Measurements from ENCODE around the gene IRF2BP1.
"Not testable (repeated sequence)": the region's sequence is repeated elsewhere in the genome, so short reads cannot be mapped to it uniquely, and the experiment has no call there.

IRF2BP1 gene

DNA sequence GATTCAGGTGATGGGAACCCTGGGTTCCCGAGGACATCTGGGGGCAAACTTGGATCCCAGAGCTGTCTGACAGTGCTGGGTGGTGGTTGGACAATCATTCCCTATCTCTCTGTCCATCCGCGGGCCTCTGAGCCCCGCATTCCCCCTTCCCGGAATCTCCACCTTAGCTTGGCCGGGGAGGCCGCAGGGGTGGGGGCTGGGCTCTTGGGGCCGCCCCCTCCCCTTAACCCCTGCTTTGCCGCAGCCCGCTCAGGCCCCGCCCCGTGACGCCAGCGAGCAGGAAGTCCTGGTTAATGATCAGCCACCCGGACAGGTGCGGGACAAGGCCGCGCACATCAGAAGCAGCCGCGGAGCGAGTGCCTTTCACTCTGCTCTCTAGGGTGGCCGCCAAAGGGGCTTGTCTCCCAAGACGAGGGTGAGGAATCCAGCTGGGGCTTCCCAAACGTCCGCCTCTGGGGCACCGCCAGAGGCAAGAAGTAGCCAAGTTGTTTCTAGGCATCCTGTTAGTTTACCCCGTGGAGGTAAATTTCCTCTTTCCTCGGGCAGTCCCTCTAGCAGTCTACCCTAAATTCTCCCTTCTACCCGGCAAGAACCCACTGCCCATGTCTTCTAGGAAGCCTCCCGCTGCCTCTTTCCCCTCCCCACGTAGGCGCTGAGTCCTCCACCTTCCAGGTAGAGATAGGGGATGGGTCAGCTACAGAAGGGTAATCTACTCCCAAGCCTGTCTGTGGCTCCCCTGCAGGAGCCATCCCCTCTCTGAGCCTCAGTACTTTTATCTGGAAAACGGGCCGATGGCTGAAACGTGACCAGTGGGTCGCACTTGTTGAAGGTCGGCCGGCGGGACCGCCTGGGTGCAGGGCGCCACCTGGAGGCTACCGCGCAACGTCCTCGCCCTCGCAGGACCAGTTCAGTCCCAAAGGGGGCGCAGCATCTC lies 3.0 kb downstream of the IRF2BP1 start:
- DNase-seq (ENCODE audit: low spot score) = peak; percentile 63

DNA sequence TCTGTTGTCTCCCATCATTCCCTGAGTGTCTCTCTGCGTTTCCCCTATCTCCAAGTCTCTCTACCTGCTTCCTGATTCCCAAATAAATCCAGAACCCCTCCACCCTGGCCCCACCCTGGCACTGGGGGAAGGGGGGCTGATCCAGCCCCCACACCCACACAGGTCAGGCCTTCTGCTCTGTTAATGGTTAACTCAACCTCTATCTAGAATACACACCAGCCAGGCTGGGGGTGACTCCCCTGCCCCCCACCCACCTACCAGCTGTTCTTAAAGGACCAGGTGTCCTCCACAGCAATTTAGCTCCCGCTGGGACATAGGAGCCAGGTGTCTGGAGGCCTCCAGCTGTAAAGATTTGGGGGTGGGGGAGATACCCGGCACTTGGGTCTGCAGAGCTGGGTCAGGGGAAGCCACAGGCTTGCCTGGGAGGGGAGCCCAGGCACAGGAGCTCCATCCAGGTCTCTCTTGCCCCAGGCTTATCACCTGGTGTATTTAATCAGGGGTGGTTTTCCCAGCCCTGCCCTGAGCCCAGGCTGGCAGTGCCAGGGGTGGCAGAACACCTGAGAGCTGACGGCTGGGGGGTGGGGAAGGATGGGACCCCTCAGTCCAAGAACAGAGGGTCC lies 3.9 kb downstream of the IRF2BP1 start:
- DNase-seq (ENCODE audit: low spot score) = no peak

DNA sequence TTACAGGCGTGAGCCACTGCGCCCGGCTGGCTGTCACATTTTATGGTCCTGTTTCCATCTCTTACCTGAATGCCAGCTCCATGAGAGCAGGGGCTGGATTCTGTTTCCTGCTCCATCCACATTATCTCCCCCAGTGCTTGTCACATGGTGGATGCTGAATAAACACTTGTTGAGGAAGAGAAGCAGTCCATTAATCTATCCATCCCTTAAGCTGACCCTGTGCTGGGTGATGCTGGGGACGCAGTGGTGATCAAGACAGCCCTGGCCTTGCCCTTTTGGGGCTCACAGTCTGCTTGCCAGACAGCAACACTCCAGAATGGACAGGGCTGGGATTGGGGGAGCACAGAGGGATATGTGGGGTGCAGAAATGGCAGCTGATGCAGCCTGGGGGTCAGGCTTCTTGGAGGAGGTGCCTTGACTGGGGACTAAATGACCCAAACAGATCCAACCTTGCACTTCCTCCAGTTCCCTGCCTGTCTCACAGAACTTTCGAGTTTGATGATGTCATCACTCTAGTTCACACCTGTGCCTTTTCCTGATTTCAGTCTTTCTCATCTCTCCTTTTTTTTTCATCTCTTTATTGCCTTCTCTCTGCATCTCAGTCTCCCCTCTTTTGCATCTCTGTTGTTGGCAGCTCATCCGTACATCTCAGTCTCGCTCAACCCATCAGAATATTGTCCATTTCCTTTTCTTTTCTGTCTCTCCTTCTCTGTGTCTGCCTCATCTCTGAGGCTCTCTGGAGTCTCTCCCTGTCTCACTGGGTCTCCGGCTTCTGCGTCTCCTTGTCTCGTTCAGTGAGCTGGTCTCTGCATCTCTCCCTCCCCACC lies 4.6 kb downstream of the IRF2BP1 start:
- DNase-seq (ENCODE audit: low spot score) = no peak

DNA sequence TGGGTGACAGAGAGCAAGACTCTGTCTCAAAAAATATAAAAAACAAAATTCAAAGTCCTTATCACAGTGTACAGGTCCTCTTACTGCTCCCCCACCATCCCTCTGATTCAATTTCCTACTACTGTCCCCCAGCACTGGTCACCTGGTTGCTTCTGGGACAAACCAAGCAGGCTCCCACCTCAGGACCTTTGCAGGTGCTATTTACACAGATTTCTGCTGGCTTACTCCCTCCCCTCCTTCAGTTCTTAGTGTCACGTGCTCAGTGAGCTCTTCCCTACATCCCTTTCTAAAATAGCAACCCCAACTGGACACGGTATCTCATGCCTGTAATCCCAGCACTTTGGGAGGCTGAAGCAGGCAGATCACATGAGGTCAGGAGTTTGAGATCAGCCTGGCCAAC lies 6.0 kb downstream of the IRF2BP1 start:
- DNase-seq (ENCODE audit: low spot score) = no peak

DNA sequence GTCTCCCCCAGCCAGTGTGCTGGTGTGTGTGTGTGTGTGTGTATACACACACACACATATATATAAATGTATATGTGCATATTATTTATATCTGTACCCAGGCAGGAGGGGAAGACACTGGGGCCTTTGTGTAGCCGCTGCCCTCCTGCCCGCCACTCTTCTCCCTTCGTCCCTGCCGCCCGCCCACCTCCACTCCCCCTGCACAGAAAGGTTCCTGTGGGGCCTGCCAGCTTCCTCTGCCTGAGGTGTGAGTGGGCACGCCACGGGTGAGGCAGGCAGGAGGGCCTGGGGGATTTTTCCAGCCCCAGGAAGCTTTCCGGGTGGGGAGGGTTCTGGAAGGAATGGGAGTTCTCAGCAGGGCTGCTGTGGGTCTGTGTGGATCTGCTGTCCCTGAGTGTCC lies 6.9 kb downstream of the IRF2BP1 start:
- no peak for DNase-seq (ENCODE audit: low spot score)

DNA sequence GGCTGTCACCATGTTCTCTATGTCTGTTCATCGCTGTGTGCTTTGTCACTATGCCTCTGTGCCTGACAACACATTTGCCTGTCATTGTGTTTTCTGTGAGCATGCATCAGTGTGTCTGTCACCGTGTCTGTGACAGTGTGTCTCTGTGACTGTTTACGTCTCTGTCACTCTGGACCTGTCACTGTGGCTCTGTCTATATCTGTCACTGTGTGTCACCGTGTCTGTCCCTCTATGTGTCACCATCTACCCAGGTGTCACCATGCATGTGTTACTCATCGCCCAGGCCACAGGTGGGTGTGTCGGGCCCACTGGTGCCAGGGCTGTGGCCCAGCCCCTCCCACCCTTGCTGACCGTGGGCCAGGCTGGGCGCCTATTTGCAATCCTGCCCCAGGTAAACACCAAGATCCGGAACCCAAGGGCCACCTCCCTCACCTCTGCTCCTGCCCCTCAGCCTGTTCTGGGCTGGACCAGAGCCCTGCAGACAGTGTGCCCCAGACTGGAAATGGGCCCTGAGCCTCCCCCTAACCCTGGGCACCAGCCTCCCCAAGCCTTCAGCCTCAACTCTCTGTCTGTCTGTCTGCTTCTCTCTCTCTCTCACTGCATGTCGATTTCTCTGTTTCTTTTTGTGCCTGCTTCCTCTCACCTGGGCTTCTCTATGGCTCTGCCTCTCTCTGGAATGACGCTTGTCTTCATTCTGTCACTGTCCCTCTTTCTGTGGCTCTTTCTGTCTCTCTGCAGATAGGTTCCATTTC lies 7.7 kb downstream of the IRF2BP1 start:
- no peak for DNase-seq (ENCODE audit: low spot score)

DNA sequence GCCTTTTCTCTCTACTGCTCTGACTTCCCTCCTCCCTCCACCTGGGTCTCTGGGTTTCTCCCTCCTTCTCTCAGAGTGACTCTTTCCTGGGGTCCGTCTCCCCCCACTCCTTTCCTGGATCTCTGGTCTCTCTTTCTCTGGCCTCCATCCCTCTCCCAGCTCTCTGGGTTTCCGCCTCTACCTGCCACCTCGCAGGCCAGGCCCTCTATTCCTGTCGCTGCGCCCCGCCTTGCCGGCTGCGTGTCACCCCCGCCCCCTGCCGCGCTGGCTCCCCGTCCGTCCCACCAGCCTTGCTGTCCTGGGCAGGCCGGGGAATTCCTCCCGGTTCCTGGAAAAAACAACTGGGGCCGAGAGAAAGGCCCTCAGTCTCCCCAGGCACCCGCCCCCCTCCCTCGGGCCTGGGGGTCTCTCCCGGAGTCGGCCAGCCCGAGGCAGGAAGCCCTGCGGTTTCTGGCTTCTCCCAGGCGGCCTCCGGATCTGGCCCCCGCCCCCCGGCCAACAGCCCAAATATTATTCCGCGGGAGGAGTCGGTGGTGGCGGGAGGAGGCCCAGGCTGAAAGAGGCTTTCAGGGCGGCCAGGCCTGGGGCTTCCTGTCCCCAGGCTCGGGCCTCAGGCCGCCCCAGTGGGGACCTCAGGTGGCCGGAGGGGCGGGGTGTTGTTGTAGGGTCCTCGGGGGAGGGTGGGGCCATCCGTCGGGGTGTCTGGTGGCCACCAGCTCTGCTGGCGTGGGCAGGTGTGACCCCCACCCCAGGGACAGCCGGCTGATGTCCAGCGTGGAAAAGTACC lies 9.3 kb downstream of the IRF2BP1 start:
- DNase-seq (ENCODE audit: low spot score) = no peak

DNA sequence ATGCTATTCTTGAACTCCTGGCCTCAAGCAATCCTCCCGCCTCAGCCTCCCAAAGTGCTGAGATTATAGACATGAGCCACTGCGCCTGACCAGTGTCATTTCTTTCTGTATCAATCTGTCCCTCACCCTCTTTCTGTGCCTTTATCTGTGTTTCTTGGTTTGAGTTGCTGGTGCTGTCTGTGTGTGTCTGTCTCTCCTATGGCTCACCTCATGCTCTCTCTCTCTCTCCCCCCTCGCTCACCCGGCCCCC lies 9.9 kb downstream of the IRF2BP1 start:
- no peak for DNase-seq (ENCODE audit: low spot score)

DNA sequence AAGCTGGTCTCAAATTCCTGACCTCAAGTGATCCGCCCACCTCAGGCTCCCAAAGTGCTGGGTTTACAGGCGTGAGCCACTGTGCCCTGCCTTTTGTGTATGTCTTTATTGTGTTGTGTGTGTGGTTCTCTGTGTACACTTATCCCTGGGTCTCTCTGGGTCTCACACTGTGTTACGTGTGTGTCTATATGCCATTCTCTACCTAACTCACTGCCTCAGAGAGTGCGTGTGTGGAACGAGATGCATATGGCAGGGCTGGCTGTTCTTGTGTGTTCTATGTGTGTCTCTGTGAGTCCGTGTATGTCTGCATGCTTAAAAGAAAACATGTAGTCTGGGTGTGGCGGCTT lies 11.3 kb downstream of the IRF2BP1 start:
- DNase-seq (ENCODE audit: low spot score) = no peak

DNA sequence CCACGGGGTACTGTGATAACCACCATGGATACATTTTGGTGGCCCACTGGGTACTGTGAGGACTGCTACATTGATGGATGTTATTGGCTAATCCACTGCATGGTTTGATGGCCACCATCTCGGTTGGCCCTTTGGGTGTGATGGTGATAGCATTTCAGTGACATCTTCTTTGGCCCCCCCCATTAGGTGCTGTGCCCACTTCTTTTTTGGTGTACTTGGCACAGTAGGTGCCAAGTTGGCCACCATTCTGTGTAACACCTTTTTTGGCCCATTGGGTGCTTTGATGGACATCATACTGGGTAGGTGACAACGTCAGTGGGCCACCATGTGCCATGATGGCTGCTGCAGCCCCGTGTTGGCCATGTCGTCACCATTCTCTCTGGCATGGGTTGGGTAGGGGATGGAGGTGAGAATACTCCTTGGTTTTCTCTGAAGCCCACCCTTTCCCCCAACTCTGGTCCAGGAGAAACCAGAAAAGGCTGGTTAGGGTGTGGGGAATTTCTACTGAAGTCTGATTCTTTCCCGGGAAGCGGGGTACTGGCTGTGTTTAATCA lies 12.6 kb downstream of the IRF2BP1 start:
- no peak for DNase-seq (ENCODE audit: low spot score)

DNA sequence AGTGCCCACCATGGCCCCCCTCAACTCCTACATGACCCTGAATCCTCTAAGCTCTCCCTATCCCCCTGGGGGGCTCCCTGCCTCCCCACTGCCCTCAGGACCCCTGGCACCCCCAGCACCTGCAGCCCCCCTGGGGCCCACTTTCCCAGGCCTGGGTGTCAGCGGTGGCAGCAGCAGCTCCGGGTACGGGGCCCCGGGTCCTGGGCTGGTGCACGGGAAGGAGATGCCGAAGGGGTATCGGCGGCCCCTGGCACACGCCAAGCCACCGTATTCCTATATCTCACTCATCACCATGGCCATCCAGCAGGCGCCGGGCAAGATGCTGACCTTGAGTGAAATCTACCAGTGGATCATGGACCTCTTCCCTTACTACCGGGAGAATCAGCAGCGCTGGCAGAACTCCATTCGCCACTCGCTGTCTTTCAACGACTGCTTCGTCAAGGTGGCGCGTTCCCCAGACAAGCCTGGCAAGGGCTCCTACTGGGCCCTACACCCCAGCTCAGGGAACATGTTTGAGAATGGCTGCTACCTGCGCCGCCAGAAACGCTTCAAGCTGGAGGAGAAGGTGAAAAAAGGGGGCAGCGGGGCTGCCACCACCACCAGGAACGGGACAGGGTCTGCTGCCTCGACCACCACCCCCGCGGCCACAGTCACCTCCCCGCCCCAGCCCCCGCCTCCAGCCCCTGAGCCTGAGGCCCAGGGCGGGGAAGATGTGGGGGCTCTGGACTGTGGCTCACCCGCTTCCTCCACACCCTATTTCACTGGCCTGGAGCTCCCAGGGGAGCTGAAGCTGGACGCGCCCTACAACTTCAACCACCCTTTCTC lies 13.6 kb downstream of the IRF2BP1 start:
- DNase-seq (ENCODE audit: low spot score) = no peak

DNA sequence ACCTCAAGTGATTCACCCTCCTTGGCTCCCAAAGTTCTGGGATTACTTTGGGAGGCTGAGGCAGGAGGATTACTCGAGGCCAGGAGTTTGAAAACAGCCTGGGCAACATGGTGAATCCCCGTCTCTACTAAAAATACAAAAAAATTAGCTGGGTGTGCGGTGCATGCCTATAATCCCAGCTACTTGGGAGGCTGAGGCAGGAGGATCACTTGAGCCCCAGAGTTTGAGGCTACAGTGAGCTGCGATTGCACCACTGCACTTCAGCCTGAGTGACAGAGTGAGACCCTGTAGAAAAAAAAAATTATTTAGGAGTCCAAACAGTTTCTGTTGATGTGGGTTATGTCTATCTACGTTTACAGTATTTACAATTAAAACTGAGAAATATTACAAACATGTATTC lies 15.1 kb downstream of the IRF2BP1 start:
- no peak for DNase-seq (ENCODE audit: low spot score)

DNA sequence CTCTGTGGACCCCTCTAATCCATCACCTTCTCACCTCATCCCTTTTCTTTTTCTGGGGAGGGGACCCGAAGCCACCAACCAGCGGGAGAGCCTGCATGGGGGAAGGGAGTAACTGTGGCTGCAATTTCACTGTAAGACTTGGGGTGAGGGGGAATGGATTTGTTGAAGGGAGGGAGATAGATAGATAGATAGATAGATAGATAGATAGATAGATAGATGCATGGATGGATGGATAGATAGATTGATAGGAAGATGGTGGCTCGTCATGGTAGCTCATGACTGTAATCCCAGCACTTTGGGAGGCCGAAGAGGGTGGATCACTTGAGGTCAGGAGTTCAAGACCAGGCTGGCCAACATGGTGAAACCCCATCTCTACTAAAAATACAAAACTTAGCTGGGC lies 18.7 kb downstream of the IRF2BP1 start:
- DNase-seq (ENCODE audit: low spot score) = not testable (repeated sequence)

DNA sequence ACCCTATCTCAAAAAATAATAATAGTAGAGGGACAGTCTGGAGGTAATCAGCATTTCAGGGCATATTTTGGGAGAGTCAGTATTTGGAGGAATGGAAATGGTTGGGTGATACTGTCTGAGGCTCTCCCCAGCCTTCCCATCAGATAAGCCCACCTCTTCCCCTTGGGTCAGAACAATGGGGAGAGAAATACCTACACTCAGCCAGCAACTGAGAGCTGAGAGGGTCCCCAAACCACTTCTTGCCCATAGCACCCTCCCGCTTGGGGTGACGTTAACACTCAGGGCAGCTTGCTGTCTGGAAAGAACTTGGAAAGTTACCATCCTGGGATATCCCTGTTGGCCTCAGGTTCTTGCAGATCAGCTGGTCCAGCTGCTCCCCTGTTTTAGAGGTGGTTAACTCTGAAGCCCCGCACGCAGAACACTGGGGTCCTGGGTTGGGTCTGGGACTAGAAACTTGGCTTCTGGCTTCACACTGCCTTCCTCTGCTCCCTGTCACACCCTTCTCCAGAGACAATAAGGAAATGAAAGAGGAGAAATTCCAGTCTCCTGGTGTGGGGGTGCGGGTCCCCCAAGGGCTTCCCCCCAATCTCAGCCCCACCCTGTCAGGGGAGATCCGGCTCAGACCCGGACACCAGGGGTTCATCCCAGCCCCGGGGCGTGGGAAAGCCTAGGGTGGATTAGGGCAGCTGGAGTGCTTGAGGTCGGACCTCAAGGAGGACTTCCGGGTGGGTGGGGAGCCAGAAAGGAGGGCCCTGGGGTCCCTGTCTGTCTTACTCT lies 19.4 kb downstream of the IRF2BP1 start:
- no peak for DNase-seq (ENCODE audit: low spot score)

DNA sequence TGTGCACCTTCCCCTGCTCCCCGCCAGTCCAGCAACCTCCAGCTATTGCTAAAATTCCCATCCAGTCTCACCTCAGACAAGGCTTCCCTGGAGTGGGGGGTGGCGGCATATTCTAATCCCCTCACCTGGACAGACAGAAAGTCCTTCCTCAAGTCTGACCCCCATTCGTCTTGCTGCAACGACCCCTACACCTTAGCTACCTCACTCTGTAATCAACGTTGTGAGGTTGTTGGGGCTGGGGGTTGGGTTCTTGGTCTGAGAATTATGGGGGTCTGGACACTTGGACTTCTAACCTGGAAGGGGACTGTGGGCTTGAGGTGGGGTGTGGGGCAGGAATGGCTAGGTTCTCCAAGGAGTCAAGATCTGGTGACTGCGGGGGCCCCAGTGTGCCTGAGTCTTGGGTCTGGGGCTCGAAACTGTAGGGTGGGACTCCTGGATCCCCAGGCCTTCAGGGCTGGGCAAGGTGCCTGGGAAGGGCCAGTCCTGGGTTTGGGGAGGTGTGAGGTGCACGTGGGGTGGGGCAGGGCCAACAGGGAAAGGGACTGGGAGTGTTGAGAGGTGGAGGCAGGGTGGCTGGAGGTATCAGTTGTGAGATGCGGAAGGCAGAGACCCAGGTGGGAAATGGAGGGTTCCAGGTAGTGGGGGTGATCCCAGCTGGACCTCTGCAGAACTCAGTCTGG lies 20.5 kb downstream of the IRF2BP1 start:
- DNase-seq (ENCODE audit: low spot score) = no peak

DNA sequence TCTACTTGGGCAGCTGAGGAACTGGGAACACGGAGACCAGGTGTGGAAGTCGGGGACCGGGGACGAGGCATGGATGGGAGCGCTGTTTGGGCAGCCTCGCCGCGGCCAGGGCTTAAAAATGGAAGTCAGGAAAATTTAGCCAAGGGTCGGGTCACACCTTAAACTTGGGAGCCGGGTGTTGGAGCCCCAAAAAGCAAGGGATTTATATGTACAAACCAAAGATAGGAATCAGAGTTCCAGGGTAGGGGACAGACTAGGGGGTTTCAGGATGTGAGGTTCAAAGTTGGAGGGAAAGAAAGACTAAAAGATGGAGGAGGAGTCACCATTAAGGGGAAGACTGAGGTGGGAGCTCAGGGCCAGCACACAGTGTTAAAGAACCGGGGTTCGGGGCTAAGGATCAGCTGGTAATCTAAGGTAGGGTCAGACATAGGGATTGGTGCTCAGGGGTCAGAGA lies 21.3 kb downstream of the IRF2BP1 start:
- no peak for DNase-seq (ENCODE audit: low spot score)

DNA sequence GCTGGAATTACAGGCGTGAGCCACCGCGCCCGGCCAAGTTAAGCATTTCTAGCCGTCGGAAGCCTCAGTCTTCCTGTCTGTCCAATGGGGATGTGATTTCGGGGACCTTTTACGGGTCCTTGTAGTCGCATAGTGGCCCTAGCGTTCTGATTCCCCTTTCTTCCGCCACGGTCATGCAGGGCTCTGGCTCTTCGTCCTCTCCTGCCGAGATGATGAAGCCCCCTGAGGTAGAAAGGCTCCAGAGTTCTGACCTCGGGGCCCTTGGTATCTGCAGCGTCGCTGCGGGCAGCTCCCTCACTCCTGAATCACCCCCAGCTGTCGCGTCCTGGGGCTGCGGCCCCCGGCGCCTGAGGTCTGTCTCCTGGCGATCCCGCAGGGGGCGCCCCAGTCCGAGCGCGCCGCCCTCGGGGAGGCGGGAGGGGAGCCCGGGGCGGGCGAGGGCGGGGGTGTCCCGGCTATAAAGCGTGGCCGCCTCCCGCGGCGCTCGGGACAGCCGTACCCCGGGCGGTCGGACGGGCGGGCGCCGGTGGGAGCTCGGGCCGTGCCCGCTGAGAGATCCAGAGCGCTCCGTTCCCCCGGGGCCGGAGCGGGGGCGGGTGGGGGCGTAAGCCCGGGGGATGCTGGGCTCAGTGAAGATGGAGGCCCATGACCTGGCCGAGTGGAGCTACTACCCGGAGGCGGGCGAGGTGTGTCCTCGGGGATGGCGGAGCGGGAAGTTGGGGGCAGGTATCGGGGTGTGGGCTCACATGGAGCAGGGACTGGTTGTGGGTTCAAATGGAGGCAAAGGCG lies 21.9 kb downstream of the IRF2BP1 start, which contains the start of gene FOXA3:
Gene FOXA3, plus strand, starts transcription at position 487 of the 789 bp plus-strand sequence. Its CDS starts 131 bp downstream, at position 618.
- DNase-seq (ENCODE audit: low spot score) = no peak
